Measurements from ENCODE around the gene C11orf52.

Gene C11orf52

GRCh38 chr11:111976119-111976766 lies 57.5 kb downstream of the C11orf52 start:
- no peak for DNase-seq (ENCODE audit: low spot score)

Measured in left forelimb (tissue), 1 donor.